ENCODE results near the gene OPCML. TPM values are rescaled to one million over a fixed set of nuclear protein-coding genes. Genes with fewer than 3 reads are reported as not detected.

OPCML gene
- total RNA-seq, 4 donors from 2014 or later = 0.15 TPM; not detected in 3

DNA sequence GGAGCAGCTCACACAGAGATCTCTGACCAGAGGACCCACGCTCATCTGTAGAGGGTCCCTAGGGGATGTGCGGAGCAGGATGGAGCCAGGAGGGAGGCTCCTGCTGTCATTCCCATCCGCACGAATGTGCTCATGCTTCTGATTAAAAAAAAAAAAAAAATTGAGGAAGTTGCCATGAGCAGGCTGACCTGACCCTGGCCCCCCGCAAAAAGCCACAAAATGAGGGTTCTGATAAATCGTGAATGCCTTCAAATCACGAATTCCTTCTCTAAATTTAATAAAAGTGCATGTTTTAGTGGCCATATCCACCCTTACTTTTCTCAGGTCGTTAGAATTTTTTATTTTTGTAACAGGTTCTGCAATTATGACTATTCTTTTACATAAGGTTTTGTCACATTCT is 378.2 kb downstream of the OPCML start:
- WGBS = 67% methylated on average over 8 of the region's 8 CpGs
- TF ChIP-seq EP300 (IDR thresholded peaks at IDR 0.05) (no peak), POLR2AphosphoS5 (IDR thresholded peaks at IDR 0.05) (no peak), POLR2A (IDR thresholded peaks at IDR 0.05) (no peak)
- TF ChIP-seq, protein P1, sequence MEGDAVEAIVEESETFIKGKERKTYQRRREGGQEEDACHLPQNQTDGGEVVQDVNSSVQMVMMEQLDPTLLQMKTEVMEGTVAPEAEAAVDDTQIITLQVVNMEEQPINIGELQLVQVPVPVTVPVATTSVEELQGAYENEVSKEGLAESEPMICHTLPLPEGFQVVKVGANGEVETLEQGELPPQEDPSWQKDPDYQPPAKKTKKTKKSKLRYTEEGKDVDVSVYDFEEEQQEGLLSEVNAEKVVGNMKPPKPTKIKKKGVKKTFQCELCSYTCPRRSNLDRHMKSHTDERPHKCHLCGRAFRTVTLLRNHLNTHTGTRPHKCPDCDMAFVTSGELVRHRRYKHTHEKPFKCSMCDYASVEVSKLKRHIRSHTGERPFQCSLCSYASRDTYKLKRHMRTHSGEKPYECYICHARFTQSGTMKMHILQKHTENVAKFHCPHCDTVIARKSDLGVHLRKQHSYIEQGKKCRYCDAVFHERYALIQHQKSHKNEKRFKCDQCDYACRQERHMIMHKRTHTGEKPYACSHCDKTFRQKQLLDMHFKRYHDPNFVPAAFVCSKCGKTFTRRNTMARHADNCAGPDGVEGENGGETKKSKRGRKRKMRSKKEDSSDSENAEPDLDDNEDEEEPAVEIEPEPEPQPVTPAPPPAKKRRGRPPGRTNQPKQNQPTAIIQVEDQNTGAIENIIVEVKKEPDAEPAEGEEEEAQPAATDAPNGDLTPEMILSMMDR (IDR thresholded peaks at IDR 0.05) = no peak
- no peaks in the 10 kb centered on the region for H3K4me1 ChIP-seq
- peaks cover 42% of the 10 kb centered on the region for H3K27me3 ChIP-seq
- DNase-seq (ENCODE audit: low spot score in 2 of 2) = no peak
- H3K4me3 ChIP-seq = no peak overlapping the region
- H3K36me3 ChIP-seq = no peaks in the 10 kb centered on the region
- no peak overlapping the region for H3K27ac ChIP-seq
- H3K9me3 ChIP-seq = no peaks in the 10 kb centered on the region

DNA sequence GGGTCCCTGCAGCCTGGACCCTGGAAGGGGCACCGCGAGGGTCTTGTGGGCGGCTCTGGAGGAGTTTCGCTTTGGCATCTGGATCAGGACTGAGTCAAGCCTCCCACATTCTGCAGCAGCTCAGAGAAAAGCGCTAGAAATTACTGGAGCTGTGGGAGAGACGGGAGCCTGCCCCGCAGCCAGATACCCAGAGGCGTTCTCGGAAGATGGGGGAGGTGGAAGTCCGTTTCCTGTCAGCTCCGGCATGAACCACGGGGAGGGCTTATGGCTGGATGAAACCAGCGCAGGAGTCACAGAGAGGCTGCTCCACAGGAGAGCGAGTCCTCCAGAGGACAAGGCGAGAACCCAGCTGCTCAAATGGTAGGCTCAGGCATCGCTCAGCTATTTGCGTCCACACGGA is 379.3 kb downstream of the OPCML start:
- H3K4me1 ChIP-seq = no peaks in the 10 kb centered on the region
- H3K9me3 ChIP-seq = no peaks in the 10 kb centered on the region
- no peaks in the 10 kb centered on the region for H3K36me3 ChIP-seq
- no peak for DNase-seq (ENCODE audit: low spot score in 2 of 2)
- WGBS = 62% methylated on average over 16 of the region's 18 CpGs
- TF ChIP-seq POLR2AphosphoS5 (IDR thresholded peaks at IDR 0.05) (no peak), EP300 (IDR thresholded peaks at IDR 0.05) (no peak), POLR2A (IDR thresholded peaks at IDR 0.05) (no peak)
- TF ChIP-seq, protein P1 (IDR thresholded peaks at IDR 0.05) = no peak
- no peak overlapping the region for H3K27ac ChIP-seq
- no peak overlapping the region for H3K4me3 ChIP-seq
- peaks cover 38% of the 10 kb centered on the region for H3K27me3 ChIP-seq

DNA sequence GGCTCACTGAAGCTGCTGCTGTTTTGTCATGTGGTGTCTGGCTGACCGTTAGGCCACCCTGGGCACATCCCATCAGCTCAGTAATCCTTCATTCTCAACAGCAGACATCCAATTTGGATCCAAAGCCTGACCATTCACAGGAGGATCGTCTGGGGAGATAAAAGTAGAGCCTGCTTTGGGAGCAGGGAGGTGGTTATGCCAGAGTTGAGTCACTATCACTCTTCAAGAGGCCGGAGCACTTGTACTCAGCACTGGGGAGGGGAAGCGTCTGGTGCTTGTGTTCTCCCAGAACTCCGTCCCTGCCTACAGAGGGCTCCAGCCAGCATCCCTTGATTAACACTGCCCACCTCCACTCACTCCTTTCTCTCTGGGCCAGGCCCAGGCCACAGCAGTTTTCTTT is 382.6 kb downstream of the OPCML start:
- Histone ChIP-seq H3K36me3 (no peaks in the 10 kb centered on the region), H3K27me3 (peaks cover 13% of the 10 kb centered on the region), H3K4me3 (no peak overlapping the region), H3K27ac (no peak overlapping the region), H3K4me1 (no peaks in the 10 kb centered on the region), H3K9me3 (no peaks in the 10 kb centered on the region)
- WGBS = 53% methylated on average over 5 of the region's 5 CpGs
- TF ChIP-seq EP300 (IDR thresholded peaks at IDR 0.05) (no peak), POLR2AphosphoS5 (IDR thresholded peaks at IDR 0.05) (no peak), POLR2A (IDR thresholded peaks at IDR 0.05) (no peak)
- TF ChIP-seq, protein P1 (IDR thresholded peaks at IDR 0.05) = no peak
- no peak for DNase-seq (ENCODE audit: low spot score in 2 of 2)

DNA sequence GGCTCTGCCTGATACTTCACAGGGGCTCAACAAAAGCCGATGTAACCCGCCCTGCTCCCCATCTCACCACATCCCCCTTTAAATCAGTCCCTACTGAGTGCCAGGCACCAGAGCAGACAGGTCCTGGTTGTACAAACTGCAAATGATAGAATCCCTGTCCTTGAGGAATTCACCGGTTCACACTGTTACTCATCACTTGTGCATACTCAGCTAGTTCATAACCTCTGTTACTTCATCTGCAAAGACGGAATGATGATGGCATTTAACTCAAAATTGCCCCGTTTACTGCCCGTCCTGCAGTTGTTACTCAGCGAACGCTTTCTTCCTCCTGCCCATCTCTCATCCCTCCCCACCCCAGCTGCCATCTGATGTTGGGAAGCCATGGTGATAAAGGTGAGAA is 384.7 kb downstream of the OPCML start:
- WGBS = 84% methylated on average over 8 of the region's 8 CpGs

GRCh38 chr11:133146697-133147306 is 385.5 kb downstream of the OPCML start:
- H3K4me3 ChIP-seq = no peak overlapping the region
- no peak overlapping the region for H3K27ac ChIP-seq
- no peaks in the 10 kb centered on the region for H3K36me3 ChIP-seq
- WGBS = 73% methylated on average over 7 of the region's 7 CpGs
- H3K27me3 ChIP-seq = peaks cover 5% of the 10 kb centered on the region
- no peaks in the 10 kb centered on the region for H3K4me1 ChIP-seq
- no peaks in the 10 kb centered on the region for H3K9me3 ChIP-seq
- TF ChIP-seq EP300 (IDR thresholded peaks at IDR 0.05) = no peak
- TF ChIP-seq POLR2AphosphoS5 (IDR thresholded peaks at IDR 0.05) = no peak
- TF ChIP-seq, protein P1 (IDR thresholded peaks at IDR 0.05) = no peak
- no peak for TF ChIP-seq POLR2A (IDR thresholded peaks at IDR 0.05)
- DNase-seq (ENCODE audit: low spot score in 2 of 2) = no peak

More for the DNA sequence above, 384.7 kb downstream of the OPCML start:
- Histone ChIP-seq H3K9me3 (no peaks in the 10 kb centered on the region), H3K27me3 (peaks cover 8% of the 10 kb centered on the region), H3K4me1 (no peaks in the 10 kb centered on the region), H3K4me3 (no peak overlapping the region), H3K27ac (no peak overlapping the region), H3K36me3 (no peaks in the 10 kb centered on the region)
- DNase-seq (ENCODE audit: low spot score in 2 of 2) = no peak
- no peak for TF ChIP-seq POLR2A (IDR thresholded peaks at IDR 0.05)
- TF ChIP-seq, protein P1 (IDR thresholded peaks at IDR 0.05) = no peak
- TF ChIP-seq EP300 (IDR thresholded peaks at IDR 0.05) = no peak
- no peak for TF ChIP-seq POLR2AphosphoS5 (IDR thresholded peaks at IDR 0.05)

Measured in suprapubic skin (tissue), 4 donors.